HFF-Myc (cell line): ENCODE data around the gene GNAI2.

Experiments used
- DNase-seq: peaks from one replicate; pipeline ENCODE4 v3.0.0-alpha.2; 2011; ENCODE audit warnings: low read depth; ENCODE audit errors: extremely low read depth
- H3K4me3 ChIP-seq: replicated peaks from 2 replicates; pipeline ENCODE4 v1.5.1; 2011; ENCODE audit warnings: low read depth, mild to moderate bottlenecking, control low read depth, low read length
- CTCF ChIP-seq: IDR thresholded peaks from 2 replicates; pipeline ENCODE4 v1.5.1; 2012; ENCODE audit warnings: mild to moderate bottlenecking, low read depth, low read length, control low read depth; ENCODE audit errors: missing control alignments

Gene GNAI2

GRCh38 chr3:50264383-50264963 is 28.5 kb downstream of the GNAI2 start:
- DNase-seq = peak; percentile 65
- no peak overlapping the region for H3K4me3 ChIP-seq
- no peak for TF ChIP-seq CTCF

GRCh38 chr3:50264964-50265485 is 29.0 kb downstream of the GNAI2 start:
- TF ChIP-seq CTCF = no peak
- no peak for DNase-seq
- H3K4me3 ChIP-seq = no peak overlapping the region

- TF ChIP-seq CTCF = no peak
- no peak for DNase-seq
- no peak overlapping the region for H3K4me3 ChIP-seq
Measured at GRCh38 chr3:50265571-50265970, 29.6 kb downstream of the GNAI2 start.

- TF ChIP-seq CTCF = no peak
- no peak overlapping the region for H3K4me3 ChIP-seq
- no peak for DNase-seq
Measured at GRCh38 chr3:50266017-50266416, 30.0 kb downstream of the GNAI2 start.

- H3K4me3 ChIP-seq = no peak overlapping the region
- no peak for TF ChIP-seq CTCF
- DNase-seq = no peak
Measured at GRCh38 chr3:50266836-50267235, 30.8 kb downstream of the GNAI2 start.

GRCh38 chr3:50267280-50267913 is 31.4 kb downstream of the GNAI2 start:
- TF ChIP-seq CTCF = no peak
- H3K4me3 ChIP-seq = 0 out of 2 replicates have a peak overlapping the region, but pooled peaks have one; percentile 0
- DNase-seq = no peak

- no peak overlapping the region for H3K4me3 ChIP-seq
- no peak for TF ChIP-seq CTCF
- no peak for DNase-seq
Measured at GRCh38 chr3:50268276-50268675, 32.3 kb downstream of the GNAI2 start.
